Mammary epithelial cell (primary cell): ENCODE measurements around the gene GPR68.

Experiments used
- CTCF ChIP-seq, 2 donors: IDR thresholded peaks in 1 of 2; conservative IDR thresholded peaks in 1 of 2; 2 replicates each; pipeline ENCODE4 v1.5.1; 2011 to 2012; ENCODE audit warnings: inconsistent platforms in 2 of 2, low read length in 2 of 2, mild to moderate bottlenecking in 2 of 2, control low read depth in 1 of 2, low read depth in 1 of 2; ENCODE audit not compliant: insufficient read depth in 1 of 2; ENCODE audit errors: extremely low read depth in 1 of 2
- EZH2 ChIP-seq: IDR thresholded peaks from 2 replicates; pipeline ENCODE4 v1.6.1; 2012; ENCODE audit warnings: low read length, inconsistent platforms, borderline replicate concordance

- TF ChIP-seq CTCF (conservative IDR thresholded peaks at IDR 0.05 in 1 of 2, IDR thresholded peaks at IDR 0.05 in 1 of 2; ENCODE audit: extremely low read depth in 1 of 2, insufficient read depth in 1 of 2, low read depth in 1 of 2, low read length in 2 of 2), result no peak
- no peak for TF ChIP-seq EZH2
Observed at GRCh38 chr14:91228112-91229004, 16.1 kb downstream of the GPR68 start.
